ENCODE measurements around the gene SUCLG2.

DNA sequence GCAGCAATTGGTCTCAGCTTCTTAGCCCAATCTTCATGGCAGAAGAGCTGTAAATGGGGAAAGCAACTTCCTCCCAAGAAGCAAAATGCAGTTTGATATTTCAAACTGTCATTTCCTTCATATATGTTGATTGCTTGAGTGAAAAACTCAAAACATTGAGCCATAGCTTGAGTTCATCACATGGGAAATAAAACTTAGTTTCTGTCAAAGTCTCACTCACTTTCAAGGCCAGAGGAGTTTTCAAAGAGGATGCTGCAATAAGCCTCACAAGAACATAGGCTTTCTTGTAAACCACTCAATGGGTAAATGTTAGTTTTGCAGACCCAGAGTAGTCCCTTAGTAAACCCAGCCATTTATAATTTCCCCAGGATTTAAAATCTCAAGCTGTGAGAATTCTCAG is 29.1 kb upstream of the SUCLG2 start:
- TF ChIP-seq, protein P1, sequence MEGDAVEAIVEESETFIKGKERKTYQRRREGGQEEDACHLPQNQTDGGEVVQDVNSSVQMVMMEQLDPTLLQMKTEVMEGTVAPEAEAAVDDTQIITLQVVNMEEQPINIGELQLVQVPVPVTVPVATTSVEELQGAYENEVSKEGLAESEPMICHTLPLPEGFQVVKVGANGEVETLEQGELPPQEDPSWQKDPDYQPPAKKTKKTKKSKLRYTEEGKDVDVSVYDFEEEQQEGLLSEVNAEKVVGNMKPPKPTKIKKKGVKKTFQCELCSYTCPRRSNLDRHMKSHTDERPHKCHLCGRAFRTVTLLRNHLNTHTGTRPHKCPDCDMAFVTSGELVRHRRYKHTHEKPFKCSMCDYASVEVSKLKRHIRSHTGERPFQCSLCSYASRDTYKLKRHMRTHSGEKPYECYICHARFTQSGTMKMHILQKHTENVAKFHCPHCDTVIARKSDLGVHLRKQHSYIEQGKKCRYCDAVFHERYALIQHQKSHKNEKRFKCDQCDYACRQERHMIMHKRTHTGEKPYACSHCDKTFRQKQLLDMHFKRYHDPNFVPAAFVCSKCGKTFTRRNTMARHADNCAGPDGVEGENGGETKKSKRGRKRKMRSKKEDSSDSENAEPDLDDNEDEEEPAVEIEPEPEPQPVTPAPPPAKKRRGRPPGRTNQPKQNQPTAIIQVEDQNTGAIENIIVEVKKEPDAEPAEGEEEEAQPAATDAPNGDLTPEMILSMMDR (conservative IDR thresholded peaks at IDR 0.05) = no peak
- TF ChIP-seq EZH2 (IDR thresholded peaks at IDR 0.05; ENCODE audit: low read depth) = no peak
